ENCODE measurements around the gene GOLGA6C.
"Not testable (repeated sequence)": the region's sequence is repeated elsewhere in the genome, so short reads cannot be mapped to it uniquely, and the experiment has no call there.

Gene GOLGA6C

DNA sequence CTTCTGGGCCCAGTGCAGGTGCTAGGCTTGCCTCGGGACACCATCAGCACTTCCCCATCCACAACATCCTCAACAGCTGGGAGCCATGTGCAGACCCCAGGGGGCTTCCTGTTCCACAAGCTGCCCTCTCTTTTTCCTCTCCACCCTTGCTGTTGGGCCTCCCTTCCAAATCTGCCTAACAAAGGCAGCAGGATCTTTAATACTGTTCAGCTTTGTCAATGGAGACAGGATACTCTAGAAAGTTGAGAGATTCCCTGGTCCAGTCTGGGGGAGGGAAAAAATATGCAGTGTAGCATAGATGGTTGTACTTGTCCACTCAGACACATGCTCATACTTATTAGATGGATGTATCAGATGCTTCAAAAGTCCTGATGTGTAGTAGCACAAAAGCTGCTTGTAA, 20.4 kb downstream of the GOLGA6C start:
- not testable (repeated sequence) for H3K36me3 ChIP-seq (replicated peaks in 1 of 2; ENCODE audit: control insufficient read depth in 2 of 2, insufficient read depth in 2 of 2, low read length in 2 of 2); H3K14ac ChIP-seq (ENCODE audit: low read length); H2AK5ac ChIP-seq (ENCODE audit: low read depth, low read length); H3K18ac ChIP-seq (ENCODE audit: low read length); H3K23ac ChIP-seq (ENCODE audit: low read depth, low read length, poor library complexity); H4K8ac ChIP-seq (ENCODE audit: low read depth, low read length); H4K91ac ChIP-seq (ENCODE audit: low read depth, low read length, poor library complexity); H3K4me3 ChIP-seq (ENCODE audit: low read length in 2 of 2); H2AFZ ChIP-seq (ENCODE audit: low read length); H3K4me2 ChIP-seq (ENCODE audit: insufficient read depth, low read length, poor library complexity, severe bottlenecking); H2BK5ac ChIP-seq (ENCODE audit: low read length); H2BK12ac ChIP-seq (ENCODE audit: low read length); H3K9me3 ChIP-seq (replicated peaks in 1 of 2; ENCODE audit: control insufficient read depth in 2 of 2, insufficient read depth in 1 of 2, low read depth in 1 of 2, low read length in 2 of 2); H3K27ac ChIP-seq (replicated peaks; ENCODE audit: low read length); H3K9ac ChIP-seq (ENCODE audit: low read depth, low read length, poor library complexity); DNase-seq (ENCODE audit: low spot score); H3K79me1 ChIP-seq (ENCODE audit: low read depth, low read length); H2BK15ac ChIP-seq (ENCODE audit: low read length); H3K27me3 ChIP-seq (ENCODE audit: control insufficient read depth in 3 of 3, insufficient read depth in 3 of 3, low read depth in 1 of 3, low read length in 3 of 3); H2BK120ac ChIP-seq (ENCODE audit: low read depth, low read length); H3K4me1 ChIP-seq (ENCODE audit: control insufficient read depth in 2 of 2, insufficient read depth in 1 of 2, low read depth in 1 of 2, low read length in 2 of 2); H3K4ac ChIP-seq (ENCODE audit: low read length)
- no CpG with 5 or more reads among the region's 1 CpG for WGBS, 2 donors (ENCODE audit: extremely low coverage in 2 of 2, insufficient read length in 2 of 2, insufficient replicate concordance in 1 of 2)

DNA sequence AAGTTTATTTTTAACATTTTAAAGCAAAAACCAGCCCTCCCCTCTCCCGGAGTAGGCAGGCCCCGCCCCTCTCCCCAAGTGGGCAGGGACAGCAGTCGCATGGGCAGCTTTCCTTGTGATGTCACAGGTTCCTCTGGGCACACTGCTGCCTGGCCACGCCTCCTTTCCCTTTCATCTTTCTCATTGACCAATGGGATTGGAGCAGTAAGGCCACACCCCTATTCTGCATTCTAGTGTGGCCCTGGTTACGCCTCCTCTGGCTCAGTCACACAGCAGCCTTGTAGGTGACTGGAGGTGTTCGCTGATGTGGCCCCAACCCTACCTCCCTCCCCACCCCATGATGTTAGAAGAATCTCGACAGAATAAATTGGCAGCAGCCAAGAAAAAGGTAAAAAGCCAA, 24.4 kb downstream of the GOLGA6C start, which contains the start of gene GOLGA6D:
Gene GOLGA6D (plus strand): TSS at position 264 of the 400 bp plus-strand sequence. CDS start 41 bp downstream, at position 305.
- DNase-seq (ENCODE audit: low spot score); H2BK15ac ChIP-seq (ENCODE audit: low read length): not testable (repeated sequence)

DNA sequence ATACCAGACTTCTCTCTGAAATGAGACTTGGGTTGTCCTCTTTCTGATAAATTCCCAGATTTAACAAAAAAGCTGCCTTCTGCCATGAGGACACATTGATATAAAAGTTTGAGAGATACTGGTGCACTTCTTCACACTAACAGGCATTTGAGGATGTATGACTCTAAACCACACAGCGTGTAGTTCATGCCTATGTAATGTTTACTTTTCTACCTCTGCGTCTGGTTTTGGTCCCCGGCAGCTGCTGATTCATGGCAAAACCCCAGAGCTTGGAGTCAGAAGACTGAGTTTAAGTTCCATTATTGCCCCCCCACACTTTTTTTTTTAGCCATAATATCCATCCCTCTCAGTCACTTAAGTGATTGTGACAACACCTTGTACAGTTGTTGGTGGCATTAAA, 26.0 kb downstream of the GOLGA6C start:
- H3K36me3 ChIP-seq (replicated peaks in 1 of 2; ENCODE audit: control insufficient read depth in 2 of 2, insufficient read depth in 2 of 2, low read length in 2 of 2); H3K14ac ChIP-seq (ENCODE audit: low read length); H3K4me1 ChIP-seq (ENCODE audit: control insufficient read depth in 2 of 2, insufficient read depth in 1 of 2, low read depth in 1 of 2, low read length in 2 of 2); H2AK5ac ChIP-seq (ENCODE audit: low read depth, low read length); H3K9me3 ChIP-seq (replicated peaks in 1 of 2; ENCODE audit: control insufficient read depth in 2 of 2, insufficient read depth in 1 of 2, low read depth in 1 of 2, low read length in 2 of 2); H3K79me1 ChIP-seq (ENCODE audit: low read depth, low read length); H2BK120ac ChIP-seq (ENCODE audit: low read depth, low read length); H3K4me3 ChIP-seq (ENCODE audit: low read length in 2 of 2); H3K9ac ChIP-seq (ENCODE audit: low read depth, low read length, poor library complexity); H2BK15ac ChIP-seq (ENCODE audit: low read length); H2AFZ ChIP-seq (ENCODE audit: low read length); H3K23ac ChIP-seq (ENCODE audit: low read depth, low read length, poor library complexity); H3K4ac ChIP-seq (ENCODE audit: low read length); H3K18ac ChIP-seq (ENCODE audit: low read length); H4K91ac ChIP-seq (ENCODE audit: low read depth, low read length, poor library complexity); H3K4me2 ChIP-seq (ENCODE audit: insufficient read depth, low read length, poor library complexity, severe bottlenecking); H4K8ac ChIP-seq (ENCODE audit: low read depth, low read length); H3K27me3 ChIP-seq (ENCODE audit: control insufficient read depth in 3 of 3, insufficient read depth in 3 of 3, low read depth in 1 of 3, low read length in 3 of 3); DNase-seq (ENCODE audit: low spot score); H2BK5ac ChIP-seq (ENCODE audit: low read length); H2BK12ac ChIP-seq (ENCODE audit: low read length); H3K27ac ChIP-seq (replicated peaks; ENCODE audit: low read length): not testable (repeated sequence)
- WGBS, 2 donors (ENCODE audit: extremely low coverage in 2 of 2, insufficient read length in 2 of 2, insufficient replicate concordance in 1 of 2): no CpG with 5 or more reads among the region's 3 CpGs

More for the DNA sequence above, 24.4 kb downstream of the GOLGA6C start, which contains the start of gene GOLGA6D:
- not testable (repeated sequence) for H2BK120ac ChIP-seq (ENCODE audit: low read depth, low read length); H3K9ac ChIP-seq (ENCODE audit: low read depth, low read length, poor library complexity); H3K27me3 ChIP-seq (ENCODE audit: control insufficient read depth in 3 of 3, insufficient read depth in 3 of 3, low read depth in 1 of 3, low read length in 3 of 3); H2BK5ac ChIP-seq (ENCODE audit: low read length); H3K79me1 ChIP-seq (ENCODE audit: low read depth, low read length); H3K4me1 ChIP-seq (ENCODE audit: control insufficient read depth in 2 of 2, insufficient read depth in 1 of 2, low read depth in 1 of 2, low read length in 2 of 2); H3K14ac ChIP-seq (ENCODE audit: low read length); H2BK12ac ChIP-seq (ENCODE audit: low read length); H4K91ac ChIP-seq (ENCODE audit: low read depth, low read length, poor library complexity); H3K27ac ChIP-seq (replicated peaks; ENCODE audit: low read length); H3K36me3 ChIP-seq (replicated peaks in 1 of 2; ENCODE audit: control insufficient read depth in 2 of 2, insufficient read depth in 2 of 2, low read length in 2 of 2); H3K9me3 ChIP-seq (replicated peaks in 1 of 2; ENCODE audit: control insufficient read depth in 2 of 2, insufficient read depth in 1 of 2, low read depth in 1 of 2, low read length in 2 of 2); H3K4me3 ChIP-seq (ENCODE audit: low read length in 2 of 2); H3K4me2 ChIP-seq (ENCODE audit: insufficient read depth, low read length, poor library complexity, severe bottlenecking); H2AK5ac ChIP-seq (ENCODE audit: low read depth, low read length); H4K8ac ChIP-seq (ENCODE audit: low read depth, low read length); H3K23ac ChIP-seq (ENCODE audit: low read depth, low read length, poor library complexity); H3K18ac ChIP-seq (ENCODE audit: low read length); H2AFZ ChIP-seq (ENCODE audit: low read length); H3K4ac ChIP-seq (ENCODE audit: low read length)
- no CpG with 5 or more reads among the region's 7 CpGs for WGBS, 2 donors (ENCODE audit: extremely low coverage in 2 of 2, insufficient read length in 2 of 2, insufficient replicate concordance in 1 of 2)

DNA sequence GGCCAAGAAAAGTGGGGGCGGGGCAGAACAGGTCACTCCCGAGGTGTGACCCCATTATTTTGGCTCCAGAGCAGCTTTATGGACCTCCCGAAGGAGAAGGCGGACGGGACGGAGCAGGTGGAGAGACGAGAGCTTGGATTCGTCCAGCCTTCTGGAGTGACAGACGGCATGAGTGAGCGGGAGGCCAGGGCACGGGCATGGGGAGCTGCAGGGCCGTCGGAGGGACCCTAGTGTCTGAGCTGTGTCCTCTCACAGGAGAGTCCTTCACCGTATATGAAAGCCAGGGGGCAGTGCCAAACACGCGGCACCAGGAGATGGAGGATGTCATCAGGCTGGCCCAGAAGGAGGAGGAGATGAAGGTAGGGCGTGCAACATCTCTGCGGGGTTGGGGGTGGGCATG, 35.5 kb downstream of the GOLGA6C start:
- H3K4me3 ChIP-seq (ENCODE audit: low read length in 2 of 2); DNase-seq (ENCODE audit: low spot score); H2AFZ ChIP-seq (ENCODE audit: low read length); H3K4me2 ChIP-seq (ENCODE audit: insufficient read depth, low read length, poor library complexity, severe bottlenecking); H2AK5ac ChIP-seq (ENCODE audit: low read depth, low read length); H3K36me3 ChIP-seq (replicated peaks in 1 of 2; ENCODE audit: control insufficient read depth in 2 of 2, insufficient read depth in 2 of 2, low read length in 2 of 2); H4K91ac ChIP-seq (ENCODE audit: low read depth, low read length, poor library complexity); H3K27ac ChIP-seq (replicated peaks; ENCODE audit: low read length); H3K9ac ChIP-seq (ENCODE audit: low read depth, low read length, poor library complexity); H3K9me3 ChIP-seq (replicated peaks in 1 of 2; ENCODE audit: control insufficient read depth in 2 of 2, insufficient read depth in 1 of 2, low read depth in 1 of 2, low read length in 2 of 2); H3K23ac ChIP-seq (ENCODE audit: low read depth, low read length, poor library complexity); H3K14ac ChIP-seq (ENCODE audit: low read length); H2BK120ac ChIP-seq (ENCODE audit: low read depth, low read length); H2BK15ac ChIP-seq (ENCODE audit: low read length); H3K4me1 ChIP-seq (ENCODE audit: control insufficient read depth in 2 of 2, insufficient read depth in 1 of 2, low read depth in 1 of 2, low read length in 2 of 2); H3K4ac ChIP-seq (ENCODE audit: low read length); H4K8ac ChIP-seq (ENCODE audit: low read depth, low read length); H3K18ac ChIP-seq (ENCODE audit: low read length); H3K27me3 ChIP-seq (ENCODE audit: control insufficient read depth in 3 of 3, insufficient read depth in 3 of 3, low read depth in 1 of 3, low read length in 3 of 3); H2BK12ac ChIP-seq (ENCODE audit: low read length); H3K79me1 ChIP-seq (ENCODE audit: low read depth, low read length); H2BK5ac ChIP-seq (ENCODE audit: low read length): not testable (repeated sequence)
- no CpG with 5 or more reads among the region's 18 CpGs for WGBS, 2 donors (ENCODE audit: extremely low coverage in 2 of 2, insufficient read length in 2 of 2, insufficient replicate concordance in 1 of 2)
